Urothelium cell line (cell line): ENCODE measurements around the gene DTYMK.

Experiments used
- DNase-seq: peaks from one replicate; pipeline ENCODE4 v3.0.0; 2011; ENCODE audit warnings: low spot score, mixed read lengths
- FAIRE-seq: peaks from 2 replicates; lab custom pipeline; 2011; peaks lifted over from hg19 to GRCh38; lab: Jason Lieb, UNC

DTYMK gene

GRCh38 chr2:241652142-241652541, 34.5 kb downstream of the DTYMK start:
- no peak for FAIRE-seq
- DNase-seq = no peak

DNA sequence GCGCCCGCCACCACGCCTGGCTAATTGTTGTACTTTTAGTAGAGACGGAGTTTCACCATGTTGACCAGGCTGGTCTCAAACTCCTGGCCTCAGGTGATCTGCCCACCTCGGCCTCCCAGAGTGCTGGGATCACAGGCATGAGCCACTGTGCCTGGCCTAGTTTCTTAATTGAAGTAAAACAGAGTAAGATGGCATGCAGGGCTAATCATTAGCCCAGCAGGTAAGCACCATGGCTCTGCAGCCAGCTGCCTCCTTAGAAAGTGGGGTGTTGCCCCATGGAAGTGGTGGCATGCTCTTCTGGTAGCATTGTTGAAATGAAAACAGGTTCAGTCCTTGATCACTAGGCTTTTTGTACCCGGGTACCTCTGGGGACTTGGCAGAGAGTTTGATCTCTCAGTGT, 36.7 kb downstream of the DTYMK start:
- DNase-seq = no peak
- no peak for FAIRE-seq

GRCh38 chr2:241649404-241649803, 37.2 kb downstream of the DTYMK start:
- FAIRE-seq = no peak
- no peak for DNase-seq

DNA sequence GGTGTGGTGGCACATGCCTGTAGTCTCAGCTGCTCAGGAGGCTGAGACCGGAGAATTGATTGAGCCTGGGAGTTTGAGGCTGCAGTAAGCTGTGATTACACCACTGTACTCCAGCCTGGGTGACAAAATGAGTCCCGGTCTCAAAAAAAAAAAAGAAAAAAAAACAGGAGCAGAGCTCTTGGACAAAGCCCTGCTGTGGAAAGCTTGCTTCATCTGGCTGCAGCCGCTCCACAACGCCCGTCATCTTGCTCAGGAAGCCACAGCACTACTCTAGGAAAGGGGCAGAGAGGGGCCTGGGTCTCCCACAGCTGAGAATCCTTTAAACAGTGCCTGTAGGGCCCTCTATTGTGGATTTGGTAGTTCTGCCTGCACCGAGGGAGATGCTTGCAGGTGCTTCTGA, 38.2 kb downstream of the DTYMK start:
- FAIRE-seq = no peak
- no peak for DNase-seq

DNA sequence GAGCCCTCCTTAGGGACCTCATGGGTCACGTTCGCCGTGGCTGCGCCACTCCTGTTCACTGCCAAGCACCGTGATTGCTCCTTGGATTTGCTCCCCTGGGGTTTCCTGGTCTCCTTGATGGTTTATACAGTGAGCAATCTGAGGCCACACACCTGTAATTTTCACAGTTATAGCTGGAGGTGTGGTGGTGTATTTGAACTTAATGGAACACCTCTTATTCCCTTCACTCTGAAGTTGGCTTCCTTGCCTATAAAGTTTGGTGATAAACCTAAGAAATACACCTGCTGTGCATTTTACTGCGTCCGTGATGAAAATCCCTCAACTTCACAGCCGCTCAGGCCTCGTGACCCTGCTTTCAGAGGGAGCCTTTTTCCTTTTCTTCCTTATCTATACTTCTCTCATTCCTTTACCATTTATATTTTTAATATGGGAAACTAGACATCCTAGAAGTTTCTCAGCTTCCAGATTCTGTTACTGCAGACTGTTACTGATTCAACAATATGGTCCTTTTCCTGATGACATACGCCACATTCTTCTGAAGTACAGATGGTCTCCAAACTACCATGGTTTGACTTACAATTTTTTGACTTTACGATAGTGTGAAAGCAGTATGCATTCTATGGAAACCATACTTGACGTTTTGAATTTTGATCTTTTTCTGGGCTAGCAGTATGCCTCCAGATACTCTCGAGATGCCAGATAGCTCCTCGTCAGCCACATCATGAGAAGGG, 40.5 kb downstream of the DTYMK start:
- FAIRE-seq (no peak), DNase-seq (no peak)

DNA sequence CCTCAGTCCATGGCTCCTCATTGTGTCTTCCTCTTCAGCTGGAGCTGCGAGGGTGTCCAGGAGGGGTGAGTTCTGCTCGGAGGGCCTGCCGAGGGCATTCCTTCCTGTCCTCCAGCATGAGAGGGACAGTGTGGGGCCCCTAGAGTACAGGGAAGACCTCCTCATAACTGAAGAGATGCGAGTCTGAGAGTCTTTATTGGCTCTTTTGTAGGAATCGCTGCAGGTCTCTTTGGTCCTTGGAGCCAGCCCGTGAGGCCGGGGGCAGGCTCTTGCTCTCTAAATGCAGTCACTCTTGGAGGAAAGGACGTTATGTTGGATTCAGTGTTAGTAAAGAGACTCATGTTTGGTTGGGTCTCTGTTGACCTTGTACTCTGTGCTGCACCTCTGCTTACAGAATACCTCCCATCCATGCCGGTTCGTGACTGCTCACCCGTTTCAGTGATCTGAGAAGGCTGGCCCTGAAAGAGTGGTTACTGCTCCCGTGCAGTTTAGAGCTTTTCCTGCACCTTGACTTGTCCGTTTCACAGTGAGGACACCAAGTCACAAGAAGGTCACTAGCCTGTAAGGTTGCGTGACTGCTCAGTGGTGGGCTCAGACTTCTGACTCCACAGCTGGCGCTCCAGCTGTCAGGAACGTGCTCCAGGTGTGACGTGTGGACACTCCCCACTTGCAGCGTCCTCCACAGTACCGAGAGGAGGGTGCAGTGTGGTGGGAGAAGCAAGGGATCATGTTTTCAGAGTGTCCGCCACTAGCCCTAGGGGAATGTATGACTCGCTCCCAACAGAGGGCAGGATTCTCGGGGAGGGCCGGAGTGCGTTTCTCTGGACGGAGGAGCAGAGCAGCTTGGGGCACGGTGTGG, 41.3 kb downstream of the DTYMK start:
- DNase-seq (no peak), FAIRE-seq (no peak)

DNA sequence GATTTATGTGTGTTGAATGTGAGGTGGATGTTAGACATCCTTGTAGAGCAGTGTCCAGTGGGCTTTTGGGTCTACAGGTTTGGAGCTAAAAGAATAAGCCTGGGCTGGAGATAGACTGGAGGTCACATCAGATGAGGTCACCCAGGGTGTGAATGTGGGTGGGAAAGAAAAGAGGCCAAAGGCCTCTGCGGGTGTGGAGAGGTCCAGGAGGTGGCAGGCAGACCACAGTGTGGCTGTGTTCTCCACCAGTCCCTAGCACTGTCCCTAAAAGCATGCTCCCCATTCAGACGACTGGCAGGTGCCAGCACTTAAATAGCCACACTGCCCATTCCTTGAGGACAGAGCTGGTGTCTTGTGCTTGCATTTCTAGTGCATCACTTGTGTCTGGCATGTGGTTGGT, 45.0 kb downstream of the DTYMK start:
- FAIRE-seq = no peak
- no peak for DNase-seq

GRCh38 chr2:241640165-241640795, 46.3 kb downstream of the DTYMK start:
- DNase-seq = no peak
- no peak for FAIRE-seq

GRCh38 chr2:241639385-241639784, 47.2 kb downstream of the DTYMK start:
- DNase-seq = no peak

GRCh38 chr2:241638940-241639339, 47.7 kb downstream of the DTYMK start:
- no peak for FAIRE-seq
- DNase-seq = no peak

More at GRCh38 chr2:241639385-241639784, 47.2 kb downstream of the DTYMK start:
- no peak for FAIRE-seq

DNA sequence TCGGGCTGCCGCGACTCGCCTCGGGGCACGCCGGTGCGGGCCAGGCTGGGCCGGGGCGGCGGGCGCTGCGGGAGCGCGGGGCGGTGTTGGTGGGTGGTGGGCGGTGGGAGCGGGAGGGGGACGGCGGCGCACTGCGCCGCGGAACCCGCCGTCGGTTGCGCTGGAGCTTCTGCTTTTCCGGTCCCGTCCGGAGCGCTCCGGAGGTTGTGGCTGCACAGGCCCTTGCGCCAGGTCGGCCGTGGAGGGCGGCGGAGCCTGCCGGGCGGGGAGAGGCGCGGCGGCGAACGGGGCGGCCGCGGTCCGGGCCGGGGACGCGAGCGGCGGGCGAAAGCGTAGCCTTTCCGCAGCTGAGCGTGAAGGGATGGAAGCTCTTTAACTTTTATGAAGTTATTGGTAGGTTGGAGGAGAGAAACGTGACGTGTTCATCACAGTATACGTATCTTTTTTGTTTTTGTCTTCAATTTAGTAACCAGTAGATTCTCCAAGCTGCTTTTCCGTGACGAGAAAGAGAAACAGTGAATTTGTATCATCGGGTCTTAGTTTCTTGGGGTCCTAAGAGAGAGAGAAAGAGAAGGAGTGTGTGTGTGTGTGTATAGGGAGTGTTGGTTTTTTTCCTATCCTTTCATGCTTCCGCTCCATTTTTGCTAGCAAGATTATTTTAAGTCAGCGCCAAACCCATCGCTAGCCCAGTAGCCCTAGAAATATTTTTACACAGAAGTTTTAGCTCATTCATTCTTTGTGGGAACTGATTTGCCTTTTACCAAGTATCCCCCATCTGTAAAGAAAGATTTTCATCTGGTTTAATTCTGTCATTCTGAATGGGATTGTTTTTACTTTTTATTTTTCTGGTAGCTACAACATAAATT, 48.6 kb downstream of the DTYMK start:
- FAIRE-seq = no peak
- no peak for DNase-seq

DNA sequence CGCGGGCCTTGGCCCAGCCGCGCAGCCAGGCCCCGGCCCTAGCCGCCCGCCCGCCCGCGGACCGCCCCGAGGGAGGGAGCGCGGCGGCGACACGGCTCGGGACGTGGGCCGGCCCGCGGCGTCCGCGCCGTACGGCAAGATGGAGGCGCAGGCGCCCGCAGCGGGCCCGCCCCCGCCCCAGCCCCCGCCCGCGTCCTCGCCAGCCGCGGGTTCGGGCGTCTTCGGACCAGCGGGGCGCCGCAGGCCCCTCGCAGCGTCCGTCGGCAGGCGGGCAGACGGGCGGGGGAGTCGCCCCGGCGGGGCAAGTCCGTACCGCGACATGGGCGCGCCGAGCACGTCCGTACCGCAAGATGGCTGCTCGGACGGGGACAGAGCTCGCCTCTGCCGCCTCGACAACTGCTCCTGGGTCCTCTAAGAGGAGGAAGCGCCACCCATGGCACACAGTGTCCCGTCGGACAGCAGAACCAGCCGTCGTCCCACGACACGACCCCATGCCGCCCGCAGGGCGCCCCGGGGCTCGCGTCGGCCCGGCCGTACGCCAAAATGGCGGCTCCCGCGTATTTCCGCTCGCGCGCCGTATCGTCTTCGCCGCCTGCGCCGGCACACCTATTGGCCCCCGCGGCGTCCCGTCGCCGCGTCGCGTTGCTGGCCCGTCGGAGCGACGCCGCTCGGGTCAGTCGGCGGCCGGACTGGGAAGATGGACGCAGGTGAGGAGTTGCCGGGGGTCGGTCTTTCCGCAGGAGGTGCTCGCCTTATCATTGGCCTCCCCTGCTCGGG, 49.4 kb downstream of the DTYMK start, which contains the start of the genes ATG4B and THAP4:
Gene ATG4B, plus strand, starts transcription at position 676 of the 777 bp plus-strand sequence. Its CDS starts 22 bp downstream, at position 698.
Gene THAP4, minus strand, starts transcription at position 141 of the 777 bp plus-strand sequence. CDS start 141 bp downstream, outside the sequence.
- DNase-seq (peak; percentile 93), FAIRE-seq (peak; percentile 88)

- DNase-seq (peak; percentile 49), FAIRE-seq (no peak)
Measured at GRCh38 chr2:241636182-241637017, 50.2 kb downstream of the DTYMK start.

DNA sequence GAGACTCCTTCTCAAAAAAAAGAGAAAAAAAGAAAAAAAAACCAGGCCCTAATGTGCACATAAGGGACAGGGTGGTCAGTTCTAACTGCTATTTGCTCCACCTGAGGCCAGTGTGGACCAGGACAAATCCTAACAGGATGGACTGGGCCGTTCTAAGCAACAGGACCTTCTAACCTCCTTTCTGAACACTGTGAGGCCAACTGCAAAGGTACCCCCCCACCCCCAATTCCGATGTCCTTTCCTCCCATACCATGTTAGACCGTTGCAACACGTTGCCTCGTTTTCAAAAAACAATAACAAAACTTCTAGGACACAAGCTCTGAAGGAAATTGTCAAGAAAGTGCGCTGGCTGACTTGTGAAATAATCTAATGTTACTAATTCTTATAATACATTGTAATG, 50.9 kb downstream of the DTYMK start:
- FAIRE-seq (no peak), DNase-seq (no peak)

GRCh38 chr2:241633561-241633960, 53.1 kb downstream of the DTYMK start:
- FAIRE-seq = no peak
- no peak for DNase-seq

DNA sequence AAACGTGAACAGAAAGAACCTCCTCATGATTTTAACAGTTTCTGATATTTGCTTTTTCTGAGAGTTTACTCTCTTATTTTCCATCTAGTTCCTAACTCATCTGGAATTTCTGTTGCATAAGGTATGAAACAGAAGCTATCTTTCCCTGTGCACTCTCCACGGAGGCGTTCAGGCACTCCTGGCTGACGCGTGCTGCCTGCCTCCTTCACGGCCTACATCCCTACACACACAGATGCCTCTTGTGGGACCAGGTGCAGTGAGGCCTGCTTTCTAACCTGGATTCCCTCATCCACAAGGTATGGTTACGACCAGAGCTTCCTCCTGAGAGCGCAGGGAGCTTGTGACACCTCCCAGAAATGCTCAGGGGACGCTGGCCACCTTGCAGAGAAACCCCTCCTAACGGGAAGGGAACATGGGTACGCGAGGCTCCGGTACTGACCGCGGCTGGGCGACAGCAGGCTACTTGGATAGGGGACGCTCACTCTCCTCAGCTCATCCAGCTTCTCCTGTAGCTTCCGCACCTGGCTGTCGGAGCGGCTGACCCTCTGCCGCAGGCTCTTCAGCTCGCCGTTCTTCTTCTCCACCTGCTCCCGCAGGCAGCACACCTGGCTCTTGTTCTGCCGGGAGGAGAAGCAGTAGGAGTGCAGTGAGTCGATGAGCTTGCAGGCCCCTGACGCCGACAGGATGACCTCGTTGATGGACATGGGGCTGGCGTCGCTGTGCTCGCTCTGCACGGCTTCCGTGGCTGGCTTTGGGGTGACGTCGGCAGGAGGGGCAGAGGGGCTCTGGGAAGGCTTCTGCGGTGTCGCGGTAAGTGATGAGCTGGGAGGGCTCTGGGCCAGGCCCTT, 53.9 kb downstream of the DTYMK start:
- DNase-seq (no peak), FAIRE-seq (no peak)

GRCh38 chr2:241629762-241630435, 56.7 kb downstream of the DTYMK start:
- no peak for DNase-seq
- FAIRE-seq = no peak
